HFFc6 (cell line): ENCODE data around the gene STX4. TPM values are rescaled to one million over a fixed set of nuclear protein-coding genes. Genes with fewer than 3 reads are reported as not detected.
A peak's percentile ranks its signal among the peaks of the same experiment; 100 is the strongest.

ENCODE experiments used
- DNase-seq: peaks from one replicate; pipeline ENCODE4 v3.0.0-alpha.2; 2018
- H3K27ac Mint-ChIP-seq: 2 replicates; pipeline ENCODE4 v1.8.0; 2020; ENCODE audit warnings: mild to moderate bottlenecking, mixed read lengths
- H3K27me3 Mint-ChIP-seq: 2 replicates; pipeline ENCODE4 v1.8.0; 2021; ENCODE audit warnings: mild to moderate bottlenecking, moderate library complexity, mixed read lengths; ENCODE audit not compliant: insufficient read depth
- H3K36me3 Mint-ChIP-seq: 2 replicates; pipeline ENCODE4 v1.8.0; 2021; ENCODE audit warnings: low read depth, mixed read lengths
- H3K4me1 Mint-ChIP-seq: 2 replicates; pipeline ENCODE4 v1.8.0; 2020; ENCODE audit warnings: low read depth, mixed read lengths
- H3K4me3 Mint-ChIP-seq: 2 replicates; pipeline ENCODE4 v1.8.0; 2020; ENCODE audit warnings: mild to moderate bottlenecking, moderate library complexity, mixed read lengths
- H3K9me3 Mint-ChIP-seq: 2 replicates; pipeline ENCODE4 v1.8.0; 2020; ENCODE audit warnings: mild to moderate bottlenecking, mixed read lengths
- total RNA-seq, 6 experiments: library from RNA; stranded (reverse); fragmentation: NEBNext Ultra II Directional; extraction: Animal tissue kit (Norgen Biotek cat#: 25700); gene quantifications; 2 replicates in 1 of 6; 3 replicates in 5 of 6; pipeline ENCODE4 v1.2.3, GENCODE V29; 2021
- TF ChIP-seq, protein P1 (sequence below): fragments of 200-600 bp; sonication (generic); IDR thresholded peaks from 2 replicates; pipeline ENCODE4 v1.5.0; 2021; ENCODE audit warnings: antibody characterized with exemption, mild to moderate bottlenecking

The STX4 gene
- total RNA-seq, 6 experiments from 2014 or later = 56.3 to 71.2 (median 64.2) TPM

DNA sequence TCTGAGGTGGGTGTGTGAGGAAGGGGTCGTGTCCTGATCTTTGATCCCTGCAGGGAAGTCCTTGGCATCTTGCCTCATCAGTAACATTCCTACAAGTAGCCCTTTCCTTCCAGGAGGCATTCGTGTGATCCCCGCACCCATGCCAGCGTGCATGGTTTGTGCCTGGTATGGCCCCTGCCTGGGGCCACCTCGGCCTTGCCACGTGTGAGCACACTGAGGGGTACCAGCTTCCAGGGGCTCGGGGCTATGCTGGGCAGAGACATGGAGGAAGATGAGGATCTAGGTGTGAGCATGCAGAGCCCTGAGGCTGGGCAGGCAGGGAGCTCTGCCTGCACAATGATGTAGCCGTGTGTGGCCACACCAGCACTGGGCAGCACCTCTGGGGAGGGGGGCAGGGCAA is 42.3 kb upstream of the STX4 start:
- no peak for DNase-seq
- peaks cover 15% of the 10 kb centered on the region for H3K4me1 Mint-ChIP-seq
- H3K4me3 Mint-ChIP-seq = no peak overlapping the region
- H3K27me3 Mint-ChIP-seq = no peaks in the 10 kb centered on the region; the same call in 1 of the 2 replicates
- no peaks in the 10 kb centered on the region for H3K9me3 Mint-ChIP-seq
- no peak overlapping the region for H3K27ac Mint-ChIP-seq
- TF ChIP-seq, protein P1, sequence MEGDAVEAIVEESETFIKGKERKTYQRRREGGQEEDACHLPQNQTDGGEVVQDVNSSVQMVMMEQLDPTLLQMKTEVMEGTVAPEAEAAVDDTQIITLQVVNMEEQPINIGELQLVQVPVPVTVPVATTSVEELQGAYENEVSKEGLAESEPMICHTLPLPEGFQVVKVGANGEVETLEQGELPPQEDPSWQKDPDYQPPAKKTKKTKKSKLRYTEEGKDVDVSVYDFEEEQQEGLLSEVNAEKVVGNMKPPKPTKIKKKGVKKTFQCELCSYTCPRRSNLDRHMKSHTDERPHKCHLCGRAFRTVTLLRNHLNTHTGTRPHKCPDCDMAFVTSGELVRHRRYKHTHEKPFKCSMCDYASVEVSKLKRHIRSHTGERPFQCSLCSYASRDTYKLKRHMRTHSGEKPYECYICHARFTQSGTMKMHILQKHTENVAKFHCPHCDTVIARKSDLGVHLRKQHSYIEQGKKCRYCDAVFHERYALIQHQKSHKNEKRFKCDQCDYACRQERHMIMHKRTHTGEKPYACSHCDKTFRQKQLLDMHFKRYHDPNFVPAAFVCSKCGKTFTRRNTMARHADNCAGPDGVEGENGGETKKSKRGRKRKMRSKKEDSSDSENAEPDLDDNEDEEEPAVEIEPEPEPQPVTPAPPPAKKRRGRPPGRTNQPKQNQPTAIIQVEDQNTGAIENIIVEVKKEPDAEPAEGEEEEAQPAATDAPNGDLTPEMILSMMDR = no peak
- 0 out of 2 replicates have a peak, but pooled peaks cover 4% of the 10 kb centered on the region for H3K36me3 Mint-ChIP-seq

DNA sequence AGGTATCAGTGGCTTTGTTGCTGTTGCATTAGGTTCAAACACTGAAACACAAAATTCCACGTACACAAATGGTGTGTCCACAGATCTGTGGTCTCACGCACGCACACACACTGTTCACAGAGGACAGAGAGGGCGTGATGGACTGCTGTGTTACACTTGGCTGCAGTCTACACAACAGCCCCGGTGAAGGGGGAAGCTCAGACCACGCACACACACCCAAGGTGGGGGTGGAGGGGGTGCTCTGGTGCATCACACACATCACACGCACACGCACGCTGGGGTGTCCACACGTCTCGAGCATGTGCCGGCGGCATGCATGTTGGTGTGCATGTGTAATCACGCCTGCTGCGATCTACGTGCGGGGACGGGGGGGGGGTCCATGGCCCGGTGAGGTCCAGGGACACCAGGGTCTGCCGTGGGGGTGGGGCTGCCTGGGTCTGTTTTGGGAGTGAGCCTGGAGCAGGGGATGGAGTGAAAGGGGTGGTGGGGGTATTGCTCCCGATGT is 41.0 kb upstream of the STX4 start:
- H3K4me3 Mint-ChIP-seq = no peak overlapping the region
- peaks cover 8% of the 10 kb centered on the region; the same call in 1 of the 2 replicates for H3K36me3 Mint-ChIP-seq
- DNase-seq = no peak
- no peak overlapping the region for H3K27ac Mint-ChIP-seq
- no peaks in the 10 kb centered on the region; the same call in 1 of the 2 replicates for H3K27me3 Mint-ChIP-seq
- H3K4me1 Mint-ChIP-seq = peaks cover 23% of the 10 kb centered on the region
- H3K9me3 Mint-ChIP-seq = no peaks in the 10 kb centered on the region
- TF ChIP-seq, protein P1 = no peak

DNA sequence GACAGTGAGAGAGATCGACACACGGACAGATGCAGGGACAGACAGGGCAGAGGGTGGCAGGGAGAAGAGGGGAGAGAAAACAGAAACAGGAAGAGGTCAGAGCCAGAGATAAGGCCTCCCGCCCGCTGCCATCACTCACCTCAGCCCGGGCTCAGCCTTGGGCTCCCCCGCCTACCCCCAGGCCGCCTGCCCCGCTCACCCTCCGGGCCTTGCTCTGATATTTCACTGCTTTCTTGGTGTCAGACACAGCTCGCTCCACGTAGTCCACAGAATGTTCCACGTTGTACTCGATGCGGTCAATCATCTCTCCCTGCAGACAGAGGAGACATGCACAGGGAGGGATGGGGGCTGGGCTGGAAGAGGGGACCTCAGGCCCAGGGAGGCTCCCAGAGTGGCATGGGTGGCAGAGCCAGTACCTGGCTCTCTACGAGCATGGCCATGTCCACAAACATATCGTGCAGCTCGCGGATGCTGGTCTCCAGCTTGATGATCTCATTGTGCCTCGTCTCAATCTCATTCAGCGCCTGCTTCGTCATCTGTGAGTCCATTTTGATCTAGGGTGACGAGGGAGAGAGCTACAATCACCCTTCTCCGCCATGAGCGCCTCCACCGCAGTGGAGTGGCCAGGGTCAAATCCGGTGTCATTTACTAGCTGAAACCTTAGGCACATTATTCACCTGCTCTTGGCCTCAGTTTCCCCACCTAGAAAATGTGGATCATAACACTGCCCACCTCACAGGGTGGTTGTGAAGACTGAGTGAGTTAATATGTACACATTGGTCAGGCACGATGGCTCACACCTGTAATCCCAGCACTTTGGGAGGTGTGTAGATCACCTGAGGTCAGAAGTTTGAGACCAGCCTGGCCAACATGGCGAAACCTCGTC is 40.2 kb upstream of the STX4 start:
- H3K4me1 Mint-ChIP-seq = peaks cover 32% of the 10 kb centered on the region
- TF ChIP-seq, protein P1 = no peak

DNA sequence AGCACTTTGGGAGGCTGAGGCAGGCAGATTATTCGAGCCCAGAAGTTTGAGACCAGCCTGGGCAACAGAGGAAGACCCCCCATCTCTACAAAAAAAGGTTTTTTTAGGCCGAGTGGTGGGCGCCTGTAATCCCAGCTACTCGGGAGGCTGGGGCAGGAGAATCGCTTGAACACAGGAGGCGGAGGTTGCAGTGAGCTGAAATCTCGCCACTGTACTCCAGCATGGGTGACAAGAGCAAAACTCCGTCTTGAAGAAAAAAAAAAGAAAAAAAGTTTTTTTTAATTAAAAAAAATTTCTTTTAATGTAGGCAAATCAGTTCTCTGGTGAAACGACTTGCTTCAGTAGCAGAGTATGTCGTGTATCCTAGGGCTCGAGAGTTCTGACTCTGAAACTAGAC is 37.4 kb upstream of the STX4 start:
- Mint-ChIP-seq H3K27ac (peak overlapping the region; percentile 96), H3K36me3 (peaks cover 8% of the 10 kb centered on the region; the same call in 1 of the 2 replicates), H3K4me3 (peak overlapping the region; percentile 92), H3K27me3 (no peaks in the 10 kb centered on the region; the same call in 1 of the 2 replicates), H3K4me1 (peaks cover 48% of the 10 kb centered on the region), H3K9me3 (no peaks in the 10 kb centered on the region)
- no peak for DNase-seq
- TF ChIP-seq, protein P1 = no peak

More for the DNA sequence above, 40.2 kb upstream of the STX4 start:
- peaks cover 8% of the 10 kb centered on the region; the same call in 1 of the 2 replicates for H3K36me3 Mint-ChIP-seq
- H3K4me3 Mint-ChIP-seq = no peak overlapping the region
- no peaks in the 10 kb centered on the region; the same call in 1 of the 2 replicates for H3K27me3 Mint-ChIP-seq
- DNase-seq = no peak
- H3K27ac Mint-ChIP-seq = no peak overlapping the region
- H3K9me3 Mint-ChIP-seq = no peaks in the 10 kb centered on the region

DNA sequence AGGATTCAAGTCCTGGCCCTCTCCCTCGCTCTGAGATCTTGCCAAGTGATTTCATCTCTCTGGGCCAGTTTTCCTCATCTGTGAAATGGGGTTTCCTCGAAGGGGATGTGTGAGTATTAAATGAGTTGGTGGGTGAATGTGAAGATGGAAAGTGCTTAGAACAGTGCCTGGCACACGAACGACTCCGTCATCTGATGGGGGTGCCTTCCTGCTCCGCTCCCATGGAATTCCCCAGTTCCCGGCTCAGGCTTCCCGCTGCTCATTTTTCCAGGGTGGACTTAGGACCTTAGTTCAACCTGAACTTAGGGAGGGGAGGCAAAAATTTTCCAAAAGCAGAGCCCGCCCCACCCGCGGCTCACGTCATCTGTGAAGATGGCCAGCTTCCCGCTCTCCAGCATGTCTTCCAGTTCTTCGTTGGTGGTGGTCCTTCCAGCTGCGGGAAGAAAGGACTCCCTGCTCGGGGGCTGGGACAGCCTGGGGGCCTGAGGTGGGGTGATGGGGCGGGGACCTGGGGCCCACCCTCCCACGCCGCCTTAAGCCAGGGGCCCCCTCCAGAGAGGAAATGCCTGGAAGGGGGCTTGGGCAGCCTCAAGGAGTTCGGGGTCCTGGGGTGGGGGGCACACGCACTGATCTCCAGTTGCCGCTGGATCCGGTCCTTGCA is 36.9 kb upstream of the STX4 start:
- TF ChIP-seq, protein P1 = no peak
- peaks cover 48% of the 10 kb centered on the region for H3K4me1 Mint-ChIP-seq
- peak overlapping the region; percentile 92 for H3K4me3 Mint-ChIP-seq
- peaks cover 4% of the 10 kb centered on the region; the same call in 1 of the 2 replicates for H3K36me3 Mint-ChIP-seq
- no peaks in the 10 kb centered on the region; the same call in 1 of the 2 replicates for H3K27me3 Mint-ChIP-seq
- DNase-seq = no peak
- no peaks in the 10 kb centered on the region for H3K9me3 Mint-ChIP-seq
- peak overlapping the region; percentile 96 for H3K27ac Mint-ChIP-seq
